ENCODE results near the gene BLTP3B.

BLTP3B gene

DNA sequence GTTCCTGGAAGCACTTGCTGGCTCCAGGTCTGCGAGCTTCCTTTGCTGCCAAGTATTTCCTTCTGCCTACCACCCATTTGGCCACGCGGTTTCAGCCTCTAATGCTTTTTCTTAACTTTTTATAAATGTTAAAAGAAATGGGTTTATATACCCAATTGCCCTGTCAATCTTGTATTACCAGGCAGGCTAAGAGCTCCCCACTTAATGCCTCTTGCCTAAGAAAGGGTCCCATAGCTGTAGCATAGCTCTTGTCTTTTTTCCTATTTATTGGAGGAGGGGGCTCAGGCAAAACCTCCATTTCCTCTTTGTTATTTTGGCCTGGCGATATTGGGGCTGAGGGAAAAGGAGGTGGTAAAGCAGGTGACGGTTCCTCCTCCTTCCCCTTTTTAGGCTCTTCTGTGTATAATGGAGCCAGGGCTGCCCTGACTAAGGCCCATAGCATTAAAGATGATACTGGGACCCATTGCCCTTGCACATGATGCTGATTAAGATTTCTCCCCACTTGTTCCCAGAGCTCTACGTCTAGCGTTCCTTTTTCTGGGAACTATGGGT lies 21.6 kb upstream of the BLTP3B start:
- no peak for DNase-seq (ENCODE audit: low read depth)

GRCh38 chr12:100163416-100164152 lies 20.9 kb upstream of the BLTP3B start:
- DNase-seq (ENCODE audit: low read depth), result peak; percentile 74

GRCh38 chr12:100159391-100160104 lies 16.9 kb upstream of the BLTP3B start:
- DNase-seq (ENCODE audit: low read depth), result no peak

- no peak for DNase-seq (ENCODE audit: low read depth)
These were observed 15.9 kb upstream of the BLTP3B start for GRCh38 chr12:100158535-100158934.

DNA sequence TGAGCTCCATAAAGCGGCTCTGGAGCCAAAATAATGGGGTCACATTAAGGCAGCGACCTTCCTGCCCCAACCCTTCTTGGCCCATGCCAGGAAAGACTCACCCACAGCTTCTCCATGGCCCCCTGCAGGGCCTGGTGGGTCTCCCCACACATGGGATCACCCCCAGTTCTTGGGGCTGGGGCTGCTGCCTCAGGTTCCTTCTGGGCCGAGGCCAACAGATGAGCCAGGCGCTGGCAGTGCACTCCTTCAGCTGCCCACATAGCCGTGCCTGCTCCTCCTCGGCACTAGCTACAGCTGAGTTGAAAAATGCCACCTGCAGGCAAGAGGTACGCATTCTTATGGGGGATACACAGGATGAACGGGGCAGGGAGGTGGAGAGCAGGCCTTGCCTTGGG lies 14.8 kb upstream of the BLTP3B start:
- DNase-seq (ENCODE audit: low read depth), result no peak

DNA sequence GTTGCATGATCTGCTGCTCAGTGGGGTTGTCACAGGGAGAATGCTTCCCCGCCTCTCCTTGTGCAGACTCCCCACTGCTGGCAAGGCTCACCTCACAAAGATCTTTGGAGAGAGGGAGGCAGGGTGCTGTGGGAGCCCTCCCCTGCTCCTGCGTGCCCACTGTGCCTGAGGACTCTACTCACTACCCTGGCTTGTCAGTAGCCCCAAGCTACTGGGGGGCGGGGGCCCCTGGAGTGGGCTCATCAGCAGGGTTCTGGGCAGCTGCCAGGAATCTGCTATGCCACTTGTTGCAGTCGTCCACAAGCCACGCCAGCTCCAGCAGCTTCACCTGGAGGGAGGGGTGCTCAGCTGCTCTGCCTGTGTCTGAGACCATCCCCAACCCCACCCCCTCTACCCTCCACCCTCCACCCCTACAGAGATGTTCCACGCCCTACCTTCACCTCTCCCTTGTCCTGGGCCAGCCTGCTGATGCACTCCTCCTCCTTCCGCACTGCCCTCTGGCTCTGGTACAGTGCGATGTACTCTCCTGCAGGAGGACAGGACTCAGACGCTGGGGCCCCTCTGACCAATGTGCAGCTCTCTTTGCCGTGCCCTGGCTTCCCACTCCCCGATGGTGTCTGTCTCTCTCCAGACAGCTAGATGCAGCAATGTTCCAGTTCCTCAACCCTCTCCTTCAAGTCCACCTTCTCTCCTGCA lies 14.2 kb upstream of the BLTP3B start:
- no peak for DNase-seq (ENCODE audit: low read depth)

DNA sequence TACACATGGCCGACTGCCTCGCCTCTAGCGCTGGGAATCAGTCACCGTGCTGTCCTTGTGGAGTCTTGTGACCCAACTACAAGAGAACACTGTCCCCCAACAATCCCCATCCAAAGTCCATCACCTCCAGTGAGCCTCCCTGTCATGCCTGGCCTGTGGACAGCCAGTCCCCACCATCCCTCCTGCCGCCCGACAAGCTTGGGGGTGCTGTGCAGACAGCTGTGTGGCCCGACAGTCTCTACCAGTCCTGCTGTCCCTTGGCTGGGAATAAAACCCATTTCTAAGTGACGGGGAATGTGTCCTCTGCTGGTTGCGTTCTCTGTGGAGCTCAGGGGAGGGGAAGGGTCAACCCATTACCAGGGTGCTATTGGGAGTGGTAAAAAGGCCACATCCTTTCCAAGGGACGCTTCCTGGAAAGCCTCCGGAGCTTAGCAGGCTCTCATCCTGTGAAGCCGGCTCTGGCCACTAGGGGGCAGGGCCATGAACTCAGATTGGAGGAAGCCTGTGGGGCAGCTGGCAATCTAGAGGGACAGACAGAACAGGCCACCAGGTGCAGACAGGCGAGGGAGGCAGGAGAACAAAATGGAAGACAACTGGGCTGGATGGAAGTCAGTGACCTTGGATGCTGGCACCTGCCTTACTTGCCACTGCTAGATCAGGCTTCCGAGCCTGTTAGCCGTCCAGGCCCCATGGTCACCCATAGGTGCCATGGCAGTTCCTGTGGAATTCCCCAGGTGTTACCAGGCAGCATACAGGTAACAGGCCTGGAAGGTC lies 12.0 kb upstream of the BLTP3B start:
- DNase-seq (ENCODE audit: low read depth), result peak; percentile 76

GRCh38 chr12:100153131-100153530 lies 10.5 kb upstream of the BLTP3B start:
- no peak for DNase-seq (ENCODE audit: low read depth)

DNA sequence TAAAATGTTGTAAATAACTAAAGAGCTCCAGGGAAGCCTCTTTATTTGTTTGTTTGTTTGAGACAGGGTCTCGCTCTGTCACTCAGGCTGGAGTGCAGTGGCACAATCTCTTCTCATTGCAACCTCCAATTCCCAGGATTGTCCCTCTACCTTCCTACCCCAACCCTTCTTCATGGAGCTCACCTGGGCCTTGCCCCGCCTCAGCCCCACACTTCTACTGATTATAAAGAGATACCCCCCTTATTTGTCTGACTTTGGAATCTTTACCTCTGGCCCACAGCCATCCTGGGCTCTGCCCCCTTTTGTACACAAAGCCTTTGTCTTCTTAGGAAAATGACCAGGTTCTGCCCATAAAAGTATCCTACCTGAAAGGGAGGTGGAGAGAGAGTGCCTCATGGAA lies 9.1 kb upstream of the BLTP3B start:
- DNase-seq (ENCODE audit: low read depth), result no peak

DNA sequence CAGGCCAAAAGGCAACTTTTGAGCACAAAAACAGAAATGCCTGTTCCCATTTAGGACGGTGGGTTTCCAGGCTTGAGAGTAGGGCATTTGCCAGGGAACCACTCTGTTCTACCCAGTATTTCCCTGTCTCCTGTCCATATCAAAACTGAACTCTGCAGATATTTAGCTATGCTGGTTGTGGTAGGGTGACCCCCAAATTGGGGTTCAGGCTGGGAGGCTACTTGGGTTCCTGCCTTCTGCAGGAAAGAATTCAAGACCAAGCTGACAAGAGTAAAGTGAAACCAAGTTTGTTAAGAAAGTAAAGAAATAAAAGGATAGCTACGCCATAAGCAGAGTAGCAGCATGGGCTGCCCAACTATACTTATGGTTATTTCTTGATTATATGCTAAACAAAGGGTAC lies 3.6 kb upstream of the BLTP3B start:
- DNase-seq (ENCODE audit: low read depth), result no peak

DNA sequence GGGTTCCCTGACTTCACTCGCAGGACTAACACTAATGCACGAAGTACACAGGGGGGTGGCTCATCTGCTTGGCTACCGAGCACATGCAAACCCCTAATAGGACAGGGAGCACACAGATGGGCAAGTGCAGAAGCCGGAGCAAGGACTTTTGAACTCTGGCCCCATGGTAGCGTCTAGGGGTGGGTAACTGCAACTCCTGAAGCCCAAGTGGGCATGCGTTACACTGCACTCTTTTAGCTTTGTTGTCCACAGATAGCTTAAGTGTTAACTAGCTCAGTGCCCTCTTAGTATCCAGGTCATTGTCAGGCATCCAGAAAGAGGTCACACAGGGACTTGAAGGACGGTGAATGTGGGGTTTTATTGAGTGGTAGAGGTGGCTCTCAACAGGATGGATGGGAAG lies 3.0 kb upstream of the BLTP3B start:
- no peak for DNase-seq (ENCODE audit: low read depth)

DNA sequence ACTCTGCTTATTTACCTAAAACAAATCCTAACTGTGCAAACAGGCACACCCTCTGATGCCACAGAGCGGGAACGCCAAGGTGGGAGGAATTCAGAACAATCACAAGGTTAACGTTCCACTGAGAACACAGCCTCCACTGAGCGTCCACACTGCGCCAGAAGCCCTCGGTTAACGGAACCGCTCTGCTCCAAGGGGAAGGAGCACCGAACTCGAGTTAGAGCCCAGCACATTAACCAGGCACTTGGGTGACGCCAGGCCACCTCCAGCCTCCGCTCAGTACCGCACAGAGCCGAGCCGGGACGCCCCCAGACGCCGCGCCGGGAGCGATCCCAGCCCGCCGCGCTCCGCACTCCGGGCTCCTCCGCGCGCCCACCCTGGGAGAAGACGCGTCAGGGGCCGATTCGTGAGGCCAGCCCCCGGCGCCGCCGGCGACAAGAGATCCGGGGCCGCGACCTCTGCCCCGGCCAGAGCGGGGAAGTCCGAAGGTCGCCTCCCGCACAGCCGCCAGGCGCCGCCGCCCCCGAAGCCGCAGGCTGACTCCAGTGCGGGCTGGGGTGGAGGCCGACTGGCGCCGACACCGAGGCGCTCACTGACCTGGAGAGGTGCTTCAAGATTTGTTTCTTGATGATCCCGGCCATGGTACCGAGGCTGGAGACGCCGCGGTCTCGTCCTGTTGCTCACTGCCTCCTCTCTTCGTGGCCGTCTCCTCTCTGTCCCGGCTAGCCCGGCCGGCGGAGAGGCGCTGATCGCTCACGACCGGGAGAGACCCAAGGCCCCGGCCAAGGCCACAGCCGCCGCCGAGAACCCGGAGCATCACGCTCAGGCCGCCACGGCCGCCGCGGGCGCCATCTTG lies 450 bp downstream of the BLTP3B start:
- peak; percentile 63 for DNase-seq (ENCODE audit: low read depth)

DNA sequence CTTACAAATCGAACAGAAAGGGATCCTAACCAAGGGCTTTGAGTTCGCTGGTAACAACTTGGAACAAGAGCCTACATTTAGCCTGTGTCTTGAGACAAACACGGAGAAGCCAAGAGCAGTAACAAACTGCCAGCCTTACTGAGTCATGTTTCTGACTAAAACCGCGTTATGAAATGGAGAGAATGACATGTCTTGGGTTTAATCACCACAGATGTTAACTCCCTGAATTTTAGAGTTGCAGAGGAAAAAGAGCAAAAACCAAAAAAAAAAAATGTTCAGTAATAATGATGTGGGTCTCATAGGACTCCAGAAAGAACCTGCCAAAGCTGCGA lies 1.0 kb downstream of the BLTP3B start:
- peak; percentile 91 for DNase-seq (ENCODE audit: low read depth)

DNA sequence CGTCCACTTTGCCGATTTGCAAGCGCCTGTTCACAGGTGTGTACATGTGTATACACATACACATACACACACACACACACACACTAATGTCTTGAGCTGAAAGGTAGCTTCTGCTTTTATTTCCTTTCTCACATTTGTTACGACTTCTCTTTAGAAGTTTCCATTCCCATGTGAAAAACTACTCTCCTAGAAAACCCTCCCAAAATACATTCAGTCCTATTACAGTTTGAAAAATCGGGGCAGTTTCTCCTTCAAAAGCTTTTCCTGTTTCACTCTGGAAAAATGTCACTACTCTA lies 3.9 kb downstream of the BLTP3B start:
- no peak for DNase-seq (ENCODE audit: low read depth)

GRCh38 chr12:100138048-100138802 lies 4.4 kb downstream of the BLTP3B start:
- peak; percentile 46 for DNase-seq (ENCODE audit: low read depth)

- DNase-seq (ENCODE audit: low read depth), result no peak
These were observed 9.5 kb downstream of the BLTP3B start for GRCh38 chr12:100133200-100133599.

DNA sequence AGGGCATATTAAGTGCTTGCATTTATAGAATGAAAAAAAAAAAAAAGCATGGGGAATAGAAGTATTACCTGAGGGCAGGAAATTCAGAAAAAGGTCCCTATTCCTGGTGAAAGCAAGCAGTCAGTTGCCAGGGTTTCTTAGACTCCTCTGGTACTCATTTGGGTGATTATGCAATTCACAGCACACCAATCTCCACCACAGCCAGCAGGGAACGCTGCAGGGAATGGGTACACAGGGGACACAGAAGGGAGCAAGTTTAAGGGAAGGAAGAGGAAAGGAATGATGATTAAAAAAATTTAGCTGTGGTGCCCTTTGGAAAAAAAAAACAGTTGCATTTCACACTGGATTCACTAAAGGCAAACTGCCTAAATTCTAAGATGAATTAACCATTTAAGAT lies 14.2 kb downstream of the BLTP3B start:
- DNase-seq (ENCODE audit: low read depth), result peak; percentile 57

DNA sequence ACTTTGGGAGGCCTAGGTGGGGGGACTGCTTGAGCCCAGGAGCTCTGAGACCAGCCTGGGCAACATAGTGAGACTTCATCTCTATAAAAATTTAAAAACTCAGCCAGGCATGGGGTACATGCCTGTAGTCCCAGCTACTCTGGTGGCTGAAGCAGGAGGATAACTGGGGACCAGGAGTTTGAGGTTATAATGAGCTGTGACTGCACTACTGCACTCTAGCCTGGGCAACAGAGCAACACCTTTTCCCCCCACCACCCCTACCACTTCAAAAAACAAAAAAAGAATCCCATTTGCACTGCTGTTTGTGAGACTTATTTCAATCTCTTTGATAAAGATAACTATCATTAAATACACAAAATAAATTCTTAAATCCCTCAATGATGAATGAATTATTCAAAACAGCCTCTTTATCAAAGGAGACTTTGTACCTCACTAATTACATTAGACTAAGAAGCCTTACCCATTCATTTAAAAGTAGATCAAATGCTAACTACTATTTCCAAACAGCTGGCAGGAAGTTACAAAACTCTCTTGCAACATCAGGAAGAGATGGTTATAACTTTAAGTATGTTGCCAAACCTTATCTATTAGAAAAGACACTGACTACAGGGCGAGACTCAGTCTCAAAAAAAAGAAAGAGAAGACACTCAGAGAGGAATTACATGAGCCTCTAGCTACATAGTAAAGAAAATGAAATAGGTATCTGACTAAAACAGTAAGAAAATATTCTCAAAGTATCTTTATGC lies 14.7 kb downstream of the BLTP3B start:
- peak; percentile 46 for DNase-seq (ENCODE audit: low read depth)

DNA sequence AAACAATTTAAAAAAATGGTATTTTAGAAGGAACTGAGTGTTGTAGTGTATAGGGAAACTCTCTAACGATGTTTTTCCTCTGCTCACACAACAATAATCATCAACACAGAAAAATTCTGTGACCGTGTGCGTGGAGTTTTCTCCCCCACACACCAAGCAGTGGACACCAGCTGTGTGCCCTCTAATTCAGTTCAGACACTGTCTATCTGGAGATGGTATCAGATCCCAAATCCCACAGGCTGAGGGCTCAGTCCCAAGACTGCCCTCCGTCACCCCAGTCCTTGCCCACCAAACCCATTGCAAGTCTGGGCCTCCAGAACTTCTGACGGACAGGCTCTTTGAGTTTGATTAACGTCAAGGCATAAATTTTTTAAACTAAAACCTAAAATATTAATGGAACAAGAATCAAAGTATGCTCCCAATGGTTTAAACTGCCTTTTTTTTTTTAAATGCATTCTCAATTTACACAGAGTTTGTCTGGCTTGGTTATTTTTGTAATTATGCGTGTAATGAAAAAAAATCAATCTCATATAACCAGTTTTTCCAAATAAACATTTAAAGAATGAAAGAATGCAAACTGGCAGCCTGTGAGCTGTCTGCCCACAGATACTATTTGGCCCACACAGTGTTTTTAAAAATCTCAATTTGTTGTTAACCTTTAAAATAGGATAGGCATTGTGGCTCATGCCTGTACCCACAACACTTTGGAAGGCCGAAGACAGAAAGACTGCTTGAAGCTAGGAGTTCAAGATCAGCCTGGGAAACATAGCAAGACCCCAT lies 19.2 kb downstream of the BLTP3B start:
- no peak for DNase-seq (ENCODE audit: low read depth)

All from ELR (cell line).